ENCODE results near the gene ABCA13. TPM values are rescaled to one million over a fixed set of nuclear protein-coding genes. Genes with fewer than 3 reads are reported as not detected.

Gene ABCA13
- total RNA-seq, 4 donors from 2014 or later = under 0.01 to 0.54 (median 0.04) TPM; not detected in 1

DNA sequence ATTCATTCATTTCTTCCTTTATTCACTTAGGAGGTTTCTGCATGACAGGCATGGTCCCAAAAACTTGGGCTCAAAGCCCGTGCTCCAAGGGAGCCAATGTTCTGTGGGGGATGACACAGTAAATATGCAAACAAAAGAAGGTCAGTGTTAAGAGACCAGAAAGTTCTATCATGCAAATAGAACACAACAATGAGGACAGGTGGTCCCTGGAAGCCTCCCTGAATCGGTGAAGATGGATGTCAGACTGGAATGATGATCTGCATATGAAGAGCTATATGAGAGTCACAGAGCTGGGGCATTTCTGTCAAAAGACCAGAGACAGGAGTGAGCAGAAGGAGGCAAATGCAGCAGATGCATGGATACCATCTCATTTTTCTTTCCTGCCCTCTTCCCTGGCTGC is 129.0 kb downstream of the ABCA13 start:
- WGBS, 2 donors (ENCODE audit: low coverage in 1 of 2) = 25 to 33% methylated on average over 1 to 2 of the region's 2 CpGs
- no peak for ATAC-seq
- H3K36me3 ChIP-seq = no peaks in the 10 kb centered on the region
- no peaks in the 10 kb centered on the region for H3K9me3 ChIP-seq
- H3K27me3 ChIP-seq = peaks cover 6% of the 10 kb centered on the region
- no peaks in the 10 kb centered on the region for H3K4me1 ChIP-seq
- TF ChIP-seq POLR2A (IDR thresholded peaks at IDR 0.05) = no peak
- TF ChIP-seq, protein P1, sequence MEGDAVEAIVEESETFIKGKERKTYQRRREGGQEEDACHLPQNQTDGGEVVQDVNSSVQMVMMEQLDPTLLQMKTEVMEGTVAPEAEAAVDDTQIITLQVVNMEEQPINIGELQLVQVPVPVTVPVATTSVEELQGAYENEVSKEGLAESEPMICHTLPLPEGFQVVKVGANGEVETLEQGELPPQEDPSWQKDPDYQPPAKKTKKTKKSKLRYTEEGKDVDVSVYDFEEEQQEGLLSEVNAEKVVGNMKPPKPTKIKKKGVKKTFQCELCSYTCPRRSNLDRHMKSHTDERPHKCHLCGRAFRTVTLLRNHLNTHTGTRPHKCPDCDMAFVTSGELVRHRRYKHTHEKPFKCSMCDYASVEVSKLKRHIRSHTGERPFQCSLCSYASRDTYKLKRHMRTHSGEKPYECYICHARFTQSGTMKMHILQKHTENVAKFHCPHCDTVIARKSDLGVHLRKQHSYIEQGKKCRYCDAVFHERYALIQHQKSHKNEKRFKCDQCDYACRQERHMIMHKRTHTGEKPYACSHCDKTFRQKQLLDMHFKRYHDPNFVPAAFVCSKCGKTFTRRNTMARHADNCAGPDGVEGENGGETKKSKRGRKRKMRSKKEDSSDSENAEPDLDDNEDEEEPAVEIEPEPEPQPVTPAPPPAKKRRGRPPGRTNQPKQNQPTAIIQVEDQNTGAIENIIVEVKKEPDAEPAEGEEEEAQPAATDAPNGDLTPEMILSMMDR (IDR thresholded peaks at IDR 0.05) = no peak
- no peak for TF ChIP-seq EP300 (IDR thresholded peaks at IDR 0.05)
- no peak for TF ChIP-seq POLR2AphosphoS5 (IDR thresholded peaks at IDR 0.05)
- H3K4me3 ChIP-seq = no peak overlapping the region
- no peak overlapping the region for H3K27ac ChIP-seq

DNA sequence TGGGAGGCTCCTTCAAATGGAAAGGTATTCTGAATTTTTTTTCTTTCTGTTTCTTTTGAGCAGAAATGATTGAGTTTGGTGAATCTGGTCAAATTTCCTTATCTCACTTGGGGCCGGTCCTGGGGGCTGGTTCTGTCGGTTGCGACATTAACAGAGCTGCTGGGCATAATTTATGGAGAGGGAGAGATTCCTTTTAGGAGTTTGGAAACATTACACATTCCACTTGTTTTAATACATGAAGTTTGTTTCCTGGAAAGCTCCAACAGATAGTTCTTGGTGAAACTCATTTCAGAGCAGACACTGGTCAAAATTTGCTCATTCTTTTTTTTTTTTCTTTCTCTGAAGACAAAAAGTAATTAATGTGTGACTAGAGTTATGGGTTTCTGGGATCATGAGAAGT is 129.9 kb downstream of the ABCA13 start:
- Histone ChIP-seq H3K27ac (no peak overlapping the region), H3K4me3 (no peak overlapping the region), H3K4me1 (no peaks in the 10 kb centered on the region), H3K36me3 (no peaks in the 10 kb centered on the region), H3K27me3 (peaks cover 6% of the 10 kb centered on the region), H3K9me3 (no peaks in the 10 kb centered on the region)
- 47 to 48% methylated on average over 3 of the region's 3 CpGs for WGBS, 2 donors (ENCODE audit: low coverage in 1 of 2)
- TF ChIP-seq POLR2A (IDR thresholded peaks at IDR 0.05) (no peak), POLR2AphosphoS5 (IDR thresholded peaks at IDR 0.05) (no peak), EP300 (IDR thresholded peaks at IDR 0.05) (no peak)
- TF ChIP-seq, protein P1 (IDR thresholded peaks at IDR 0.05) = no peak
- no peak for ATAC-seq

DNA sequence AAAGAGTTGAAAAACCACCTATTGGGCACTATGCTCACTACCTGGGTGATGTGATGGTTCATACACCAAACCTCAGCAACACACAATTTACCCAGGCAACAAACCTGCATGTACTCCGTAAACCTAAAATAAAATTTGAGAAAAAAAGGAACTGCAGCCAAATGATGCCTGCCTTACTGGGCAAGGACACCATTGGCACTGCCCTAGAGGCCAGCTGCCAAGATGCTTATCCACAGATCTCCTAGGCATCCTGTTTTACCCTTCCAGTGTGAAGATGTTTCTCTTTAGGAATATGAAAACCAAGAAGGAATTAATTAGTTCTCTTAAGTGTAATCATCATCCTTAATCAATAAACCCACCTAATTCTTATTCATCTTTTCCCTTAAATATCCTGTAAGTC is 133.4 kb downstream of the ABCA13 start:
- no peaks in the 10 kb centered on the region for H3K36me3 ChIP-seq
- H3K27me3 ChIP-seq = peaks cover 6% of the 10 kb centered on the region
- no peak for ATAC-seq
- no peaks in the 10 kb centered on the region for H3K9me3 ChIP-seq
- H3K27ac ChIP-seq = no peak overlapping the region
- no peaks in the 10 kb centered on the region for H3K4me1 ChIP-seq
- H3K4me3 ChIP-seq = no peak overlapping the region
- 100% methylated on average over 1 of the region's 1 CpG for WGBS, 2 donors (ENCODE audit: low coverage in 1 of 2)
- no peak for TF ChIP-seq POLR2A (IDR thresholded peaks at IDR 0.05)
- no peak for TF ChIP-seq EP300 (IDR thresholded peaks at IDR 0.05)
- TF ChIP-seq, protein P1 (IDR thresholded peaks at IDR 0.05) = no peak
- no peak for TF ChIP-seq POLR2AphosphoS5 (IDR thresholded peaks at IDR 0.05)

DNA sequence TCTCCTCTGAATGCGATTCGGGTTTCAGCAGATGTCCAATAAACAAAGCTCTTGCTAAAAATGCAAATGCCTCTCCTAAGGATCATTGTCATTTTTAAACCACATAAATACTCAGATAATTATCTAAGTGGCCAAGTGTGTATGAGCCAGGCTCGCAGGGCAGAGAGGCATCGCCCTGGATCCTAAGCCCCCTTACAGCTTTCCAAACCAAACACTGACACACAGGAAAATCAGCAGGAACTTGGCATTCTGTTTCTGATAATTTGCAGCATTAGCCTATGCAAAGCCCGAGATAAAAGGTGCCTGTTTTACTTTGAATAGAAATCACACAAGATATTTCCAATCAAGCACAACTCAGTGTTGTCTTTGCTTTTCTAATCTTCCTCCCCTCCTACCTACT is 134.4 kb downstream of the ABCA13 start:
- TF ChIP-seq EP300 (IDR thresholded peaks at IDR 0.05) (no peak), POLR2A (IDR thresholded peaks at IDR 0.05) (no peak), POLR2AphosphoS5 (IDR thresholded peaks at IDR 0.05) (no peak)
- TF ChIP-seq, protein P1 (IDR thresholded peaks at IDR 0.05) = no peak
- WGBS, 2 donors (ENCODE audit: low coverage in 1 of 2) = 78 to 86% methylated on average over 5 of the region's 5 CpGs
- no peak for ATAC-seq
- Histone ChIP-seq H3K27ac (no peak overlapping the region), H3K4me3 (no peak overlapping the region), H3K27me3 (peaks cover 6% of the 10 kb centered on the region), H3K36me3 (no peaks in the 10 kb centered on the region), H3K9me3 (no peaks in the 10 kb centered on the region), H3K4me1 (no peaks in the 10 kb centered on the region)

DNA sequence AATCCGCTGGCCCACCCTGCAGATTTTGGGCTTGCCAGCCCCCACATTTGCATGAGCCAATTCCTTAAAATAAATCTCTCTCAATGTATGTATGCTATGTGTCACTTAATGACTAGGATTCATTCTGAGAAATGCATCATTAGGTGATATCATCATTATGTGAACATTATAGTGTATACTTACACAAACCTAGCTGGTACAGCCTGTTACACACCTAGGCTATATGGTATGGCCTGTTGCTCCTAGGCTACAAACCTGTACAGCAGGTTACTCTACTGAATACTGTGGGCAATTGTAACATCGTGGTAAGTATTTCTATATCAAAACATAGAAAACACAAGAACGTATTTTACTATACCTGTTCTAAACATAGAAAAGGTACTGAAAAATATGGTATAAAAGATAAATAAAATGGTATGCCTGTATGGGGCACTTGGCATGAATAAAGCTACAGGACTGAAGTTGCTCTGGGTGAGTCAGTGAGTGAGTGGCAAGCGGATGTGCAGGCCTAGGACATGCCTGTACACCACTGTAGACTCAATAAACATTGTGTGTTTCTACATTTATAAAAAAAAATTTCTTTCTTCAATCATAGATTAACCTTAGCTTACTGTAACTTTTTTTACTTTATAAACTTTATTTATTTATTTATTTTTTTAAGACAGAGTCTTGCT is 135.9 kb downstream of the ABCA13 start:
- Histone ChIP-seq H3K27me3 (peaks cover 6% of the 10 kb centered on the region), H3K27ac (no peak overlapping the region), H3K4me1 (no peaks in the 10 kb centered on the region), H3K4me3 (no peak overlapping the region), H3K36me3 (no peaks in the 10 kb centered on the region), H3K9me3 (no peaks in the 10 kb centered on the region)
- TF ChIP-seq POLR2AphosphoS5 (IDR thresholded peaks at IDR 0.05) (no peak), POLR2A (IDR thresholded peaks at IDR 0.05) (no peak), EP300 (IDR thresholded peaks at IDR 0.05) (no peak)
- TF ChIP-seq, protein P1 (IDR thresholded peaks at IDR 0.05) = no peak
- ATAC-seq = no peak
- WGBS, 2 donors (ENCODE audit: low coverage in 1 of 2) = 68 to 78% methylated on average over 2 to 4 of the region's 4 CpGs

All from gastroesophageal sphincter (tissue), 4 donors.